Measurements from ENCODE around the gene ERC1. TPM values are rescaled to one million over a fixed set of nuclear protein-coding genes. Genes with fewer than 3 reads are reported as not detected.

Gene ERC1
- total and polyA plus RNA-seq, 2 experiments from 2014 or later = 18.4 to 29.7 TPM

GRCh38 chr12:1003600-1004271 lies 12.7 kb downstream of the ERC1 start:
- no peak overlapping the region for H3K4me2 ChIP-seq
- no peak overlapping the region for H3K4me3 ChIP-seq
- H2AFZ ChIP-seq = no peak overlapping the region
- DNase-seq (ENCODE audit: low spot score) = no peak
- H3K9me2 ChIP-seq (replicated peaks; ENCODE audit: insufficient read depth) = no peaks in the 10 kb centered on the region
- 66% methylated on average over 3 of the region's 3 CpGs for WGBS (ENCODE audit: low lambda C conversion rate, missing lambda C conversion rate)
- no peaks in the 10 kb centered on the region for H3K27me3 ChIP-seq
- H3K36me3 ChIP-seq (replicated peaks; ENCODE audit: insufficient read depth, low read depth) = no peaks in the 10 kb centered on the region
- no peaks in the 10 kb centered on the region for H3K4me1 ChIP-seq (ENCODE audit: insufficient read depth)
- H3K27ac ChIP-seq = no peak overlapping the region
- TF ChIP-seq EZH2 (IDR thresholded peaks at IDR 0.05; ENCODE audit: borderline replicate concordance) (no peak), EZH2phosphoT487 (IDR thresholded peaks at IDR 0.05; ENCODE audit: low read depth, severe bottlenecking, unreplicated experiment) (no peak)
- TF ChIP-seq, protein P1, sequence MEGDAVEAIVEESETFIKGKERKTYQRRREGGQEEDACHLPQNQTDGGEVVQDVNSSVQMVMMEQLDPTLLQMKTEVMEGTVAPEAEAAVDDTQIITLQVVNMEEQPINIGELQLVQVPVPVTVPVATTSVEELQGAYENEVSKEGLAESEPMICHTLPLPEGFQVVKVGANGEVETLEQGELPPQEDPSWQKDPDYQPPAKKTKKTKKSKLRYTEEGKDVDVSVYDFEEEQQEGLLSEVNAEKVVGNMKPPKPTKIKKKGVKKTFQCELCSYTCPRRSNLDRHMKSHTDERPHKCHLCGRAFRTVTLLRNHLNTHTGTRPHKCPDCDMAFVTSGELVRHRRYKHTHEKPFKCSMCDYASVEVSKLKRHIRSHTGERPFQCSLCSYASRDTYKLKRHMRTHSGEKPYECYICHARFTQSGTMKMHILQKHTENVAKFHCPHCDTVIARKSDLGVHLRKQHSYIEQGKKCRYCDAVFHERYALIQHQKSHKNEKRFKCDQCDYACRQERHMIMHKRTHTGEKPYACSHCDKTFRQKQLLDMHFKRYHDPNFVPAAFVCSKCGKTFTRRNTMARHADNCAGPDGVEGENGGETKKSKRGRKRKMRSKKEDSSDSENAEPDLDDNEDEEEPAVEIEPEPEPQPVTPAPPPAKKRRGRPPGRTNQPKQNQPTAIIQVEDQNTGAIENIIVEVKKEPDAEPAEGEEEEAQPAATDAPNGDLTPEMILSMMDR (IDR thresholded peaks at IDR 0.05; ENCODE audit: poor library complexity) = no peak
- H3K9me3 ChIP-seq (ENCODE audit: low read depth) = no peaks in the 10 kb centered on the region
- peaks cover 19% of the 10 kb centered on the region for H4K20me1 ChIP-seq (ENCODE audit: insufficient read depth, poor library complexity, severe bottlenecking)
- H3K79me2 ChIP-seq = peaks cover 84% of the 10 kb centered on the region

DNA sequence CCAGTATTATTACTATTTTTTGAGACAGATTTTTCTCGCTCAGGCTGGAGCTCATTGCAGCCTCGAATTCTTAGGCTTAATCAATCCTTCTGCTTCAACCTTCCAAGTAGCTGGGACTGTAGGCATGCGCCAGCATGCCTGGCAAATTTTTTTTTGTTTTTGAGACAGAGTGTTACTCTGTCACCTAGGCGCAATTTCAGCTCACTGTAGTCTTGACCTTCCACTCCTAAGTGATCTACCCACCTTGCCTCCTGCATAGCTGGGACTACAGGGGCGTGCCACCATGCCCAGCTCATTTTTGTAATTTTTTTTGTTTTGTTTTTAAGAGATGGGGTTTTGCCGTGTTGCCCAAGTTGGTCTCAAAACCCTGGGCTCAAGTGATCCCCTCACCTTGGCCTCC lies 15.2 kb downstream of the ERC1 start:
- H3K9me3 ChIP-seq (ENCODE audit: low read depth) = no peaks in the 10 kb centered on the region
- no peak overlapping the region for H3K4me2 ChIP-seq
- H3K36me3 ChIP-seq (replicated peaks; ENCODE audit: insufficient read depth, low read depth) = no peaks in the 10 kb centered on the region
- H3K4me3 ChIP-seq = no peak overlapping the region
- no peaks in the 10 kb centered on the region for H3K9me2 ChIP-seq (replicated peaks; ENCODE audit: insufficient read depth)
- no peak overlapping the region for H2AFZ ChIP-seq
- H3K27me3 ChIP-seq = no peaks in the 10 kb centered on the region
- H3K4me1 ChIP-seq (ENCODE audit: insufficient read depth) = no peaks in the 10 kb centered on the region
- peaks cover 83% of the 10 kb centered on the region for H3K79me2 ChIP-seq
- peaks cover 9% of the 10 kb centered on the region for H4K20me1 ChIP-seq (ENCODE audit: insufficient read depth, poor library complexity, severe bottlenecking)
- TF ChIP-seq, protein P1 (IDR thresholded peaks at IDR 0.05; ENCODE audit: poor library complexity) = no peak
- TF ChIP-seq EZH2 (IDR thresholded peaks at IDR 0.05; ENCODE audit: borderline replicate concordance) (no peak), EZH2phosphoT487 (IDR thresholded peaks at IDR 0.05; ENCODE audit: low read depth, severe bottlenecking, unreplicated experiment) (no peak)
- WGBS (ENCODE audit: low lambda C conversion rate, missing lambda C conversion rate) = 95% methylated on average over 6 of the region's 6 CpGs
- H3K27ac ChIP-seq = no peak overlapping the region
- no peak for DNase-seq (ENCODE audit: low spot score)

DNA sequence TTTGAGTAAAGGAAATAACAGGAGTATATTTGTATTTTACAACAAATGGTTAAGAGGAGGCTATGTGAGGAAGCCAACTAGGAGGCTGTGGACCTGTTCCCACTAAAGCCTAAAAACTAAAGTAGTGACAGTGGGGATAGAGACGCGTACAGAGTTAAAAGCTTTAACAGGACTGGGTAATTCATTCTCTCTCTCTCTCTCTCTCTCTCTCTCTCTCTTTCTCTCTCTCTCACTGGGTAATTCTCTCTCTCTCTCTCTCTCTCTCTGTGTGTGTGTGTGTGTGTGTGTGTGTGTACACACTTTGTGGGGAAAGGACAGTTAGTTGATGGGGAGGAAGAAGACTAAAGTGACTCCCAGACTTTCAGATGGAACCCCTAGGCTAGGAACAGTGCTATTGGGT lies 16.3 kb downstream of the ERC1 start:
- H3K9me3 ChIP-seq (ENCODE audit: low read depth) = no peaks in the 10 kb centered on the region
- no peak for DNase-seq (ENCODE audit: low spot score)
- peaks cover 9% of the 10 kb centered on the region for H4K20me1 ChIP-seq (ENCODE audit: insufficient read depth, poor library complexity, severe bottlenecking)
- TF ChIP-seq EZH2 (IDR thresholded peaks at IDR 0.05; ENCODE audit: borderline replicate concordance) = no peak
- no peak for TF ChIP-seq EZH2phosphoT487 (IDR thresholded peaks at IDR 0.05; ENCODE audit: low read depth, severe bottlenecking, unreplicated experiment)
- TF ChIP-seq, protein P1 (IDR thresholded peaks at IDR 0.05; ENCODE audit: poor library complexity) = no peak
- no peak overlapping the region for H3K27ac ChIP-seq
- no peaks in the 10 kb centered on the region for H3K36me3 ChIP-seq (replicated peaks; ENCODE audit: insufficient read depth, low read depth)
- peaks cover 75% of the 10 kb centered on the region for H3K79me2 ChIP-seq
- no peaks in the 10 kb centered on the region for H3K4me1 ChIP-seq (ENCODE audit: insufficient read depth)
- no peak overlapping the region for H3K4me2 ChIP-seq
- no peaks in the 10 kb centered on the region for H3K9me2 ChIP-seq (replicated peaks; ENCODE audit: insufficient read depth)
- no peaks in the 10 kb centered on the region for H3K27me3 ChIP-seq
- no peak overlapping the region for H3K4me3 ChIP-seq
- no peak overlapping the region for H2AFZ ChIP-seq
- 95% methylated on average over 2 of the region's 2 CpGs for WGBS (ENCODE audit: low lambda C conversion rate, missing lambda C conversion rate)

All from hepatocyte (in vitro differentiated cells).